HepG2 (cell line): ENCODE results near the gene CMTR2. TPM values are rescaled to one million over a fixed set of nuclear protein-coding genes. Genes with fewer than 3 reads are reported as not detected.
A peak's percentile ranks its signal among the peaks of the same experiment; 100 is the strongest.

Experiments
- ATAC-seq: fragments of 200-7000 bp; cut with Tn5 transposase; 3 replicates; pipeline ENCODE4 v1.9.1; 2020; ENCODE audit warnings: mild to moderate bottlenecking, moderate library complexity
- BruUV-seq: library from RNA; stranded (reverse); fragments of 400-500 nt; replicated peaks from 2 replicates; lab custom pipeline; 2021; lab: Mats Ljungman, UMichigan
- CTCF ChIA-PET: fragments of 300-600 bp; formaldehyde crosslinking; extraction: SDS; loops from one replicate; lab custom pipeline; 2021; ENCODE audit warnings: low total read pairs, inconsistent platforms, low intra/inter-chr PET ratio; lab: Yijun Ruan, JAX
- POLR2A ChIA-PET: fragments of 350-600 bp; sonication (Branson Sonifier 250); formaldehyde crosslinking; loops from one replicate; lab custom pipeline; 2020; ENCODE audit warnings: antibody characterized with exemption, inconsistent platforms; lab: Yijun Ruan, JAX
- DNase-seq: peaks from one replicate; pipeline ENCODE4 v3.0.0-alpha.2; 2015; ENCODE audit warnings: low spot score
- FAIRE-seq: peaks from 3 replicates; lab custom pipeline; 2011; peaks lifted over from hg19 to GRCh38; lab: Jason Lieb, UNC
- H2AFZ ChIP-seq: one replicate; pipeline ENCODE4 v1.6.1; 2011; ENCODE audit warnings: low read length, inconsistent platforms
- H3K27ac ChIP-seq: fragments of 300-600 bp; 3 replicates; pipeline ENCODE4 v1.8.0; 2011; ENCODE audit warnings: mixed run types, mild to moderate bottlenecking, mixed read lengths, low read length, inconsistent platforms; ENCODE audit not compliant: insufficient read depth; ENCODE audit errors: extremely low read length
- H3K27me3 ChIP-seq, 2 experiments: fragments of 200-600 bp in 1 of 2; 2 replicates in 1 of 2; 3 replicates in 1 of 2; pipeline versions ENCODE4 v1.6.0 to v1.8.0; 2011; ENCODE audit warnings: low read length in 2 of 2, mild to moderate bottlenecking in 2 of 2, moderate library complexity in 2 of 2, inconsistent platforms in 1 of 2; ENCODE audit not compliant: insufficient read depth in 2 of 2, control insufficient read depth in 1 of 2
- H3K36me3 ChIP-seq, 2 experiments: fragments of 200-600 bp in 1 of 2; replicated peaks in 1 of 2; 2 replicates in 1 of 2; 3 replicates in 1 of 2; pipeline versions ENCODE4 v1.5.1 to v1.8.0; 2011; ENCODE audit warnings: low read length in 2 of 2, inconsistent platforms in 1 of 2; ENCODE audit not compliant: insufficient read depth in 2 of 2, control insufficient read depth in 1 of 2
- H3K4me1 ChIP-seq: 2 replicates; pipeline ENCODE4 v1.5.1; 2012; ENCODE audit warnings: low read length, inconsistent platforms; ENCODE audit not compliant: insufficient read depth
- H3K4me2 ChIP-seq: 2 replicates; pipeline ENCODE4 v1.6.0; 2011; ENCODE audit warnings: low read depth, low read length, inconsistent platforms
- H3K4me3 ChIP-seq, 3 experiments: fragments of 200-600 bp in 1 of 3; sonication (generic), shearing (Covaris generic) in 1 of 3; replicated peaks in 1 of 3; 2 replicates each; pipeline ENCODE4 v1.5.1; 2011 to 2016; ENCODE audit warnings: low read length in 3 of 3, inconsistent platforms in 2 of 3, low read depth in 2 of 3, mild to moderate bottlenecking in 2 of 3, control low read depth in 1 of 3, mixed read lengths in 1 of 3; ENCODE audit not compliant: insufficient read depth in 1 of 3
- H3K79me2 ChIP-seq: one replicate; pipeline ENCODE4 v1.6.1; 2011; ENCODE audit warnings: low read length, inconsistent platforms; ENCODE audit not compliant: insufficient read depth
- H3K9ac ChIP-seq: 2 replicates; pipeline ENCODE4 v1.6.0; 2011; ENCODE audit warnings: mild to moderate bottlenecking, low read depth, low read length, inconsistent platforms; ENCODE audit not compliant: insufficient read depth
- H3K9me3 ChIP-seq: 2 replicates; pipeline ENCODE4 v1.5.1; 2012; ENCODE audit warnings: mild to moderate bottlenecking, low read length
- H4K20me1 ChIP-seq: 2 replicates; pipeline ENCODE4 v1.6.0; 2011; ENCODE audit warnings: inconsistent platforms, mild to moderate bottlenecking, low read length, moderate library complexity; ENCODE audit not compliant: insufficient read depth
- ATF7-NPFF ChIP-seq: sonication (generic); formaldehyde crosslinking; IDR thresholded peaks from 2 replicates; pipeline ENCODE4 v1.8.1; 2023; ENCODE audit warnings: mild to moderate bottlenecking, low read depth, missing genetic modification reagents, moderate library complexity
- FOXO4 ChIP-seq: sonication (generic); formaldehyde crosslinking; conservative IDR thresholded peaks from 2 replicates; pipeline ENCODE4 v1.8.1; 2023; ENCODE audit warnings: missing genetic modification reagents
- HNRNPK ChIP-seq: fragments of 200-400 bp; formaldehyde crosslinking; IDR thresholded peaks from 2 replicates; pipeline ENCODE4 v1.6.1; 2018; ENCODE audit warnings: low read length, low read depth, moderate library complexity, mild to moderate bottlenecking; ENCODE audit not compliant: poor library complexity, severe bottlenecking
- PHB2 ChIP-seq: fragments of 450-650 bp; IDR thresholded peaks from 2 replicates; pipeline ENCODE4 v1.6.1; 2018; ENCODE audit not compliant: partially characterized antibody
- TSC22D2 ChIP-seq: sonication (generic); formaldehyde crosslinking; IDR thresholded peaks from 2 replicates; pipeline ENCODE4 v1.5.1; 2020; ENCODE audit warnings: missing genetic modification reagents, mild to moderate bottlenecking, borderline replicate concordance
- ZNF75D ChIP-seq: sonication (generic); formaldehyde crosslinking; IDR thresholded peaks from 2 replicates; pipeline ENCODE4 v1.8.1; 2023; ENCODE audit warnings: missing genetic modification reagents, mild to moderate bottlenecking, borderline replicate concordance
- WGBS: methylation state at CpG from one replicate; pipeline ENCODE4 v1.1.6; 2017; ENCODE audit warnings: low lambda C conversion rate; 5-methylcytosine and 5-hydroxymethylcytosine counted together
- in situ Hi-C: cut with HindIII; loops from 2 replicates; pipeline ENCODE4 v1.10.0; 2017; ENCODE audit warnings: low pct_unique_long_range_greater_than_20kb; ENCODE audit not compliant: extremely low pct_ligation_motif_present
- intact Hi-C: fragments of 100-400 bp; cut with micrococcal nuclease; formaldehyde crosslinking; loops from one replicate; pipeline ENCODE4 v1.10.0; 2022; ENCODE audit not compliant: unreplicated experiment
- polyA plus RNA-seq, 8 experiments: library from polyadenylated mRNA; depleted of rRNA in 3 of 8; stranded (reverse) in 7 of 8; unstranded in 1 of 8; fragments of >200 nt; fragmentation: Illumina TruSeq in 4 of 8; extraction: Trizol in 4 of 8; gene quantifications; 2 replicates each; pipeline versions ENCODE4 v1.2.1 to v1.2.3, GENCODE V29; 2011 to 2016; ENCODE audit warnings: low read depth in 4 of 8, missing spikeins in 1 of 8, mixed read lengths in 1 of 8; ENCODE audit not compliant: insufficient read depth in 1 of 8
- total RNA-seq, 5 experiments: library from RNA; depleted of rRNA; stranded (reverse); fragments of >200 nt; fragmentation: Illumina TruSeq; extraction: Trizol; gene quantifications; 2 replicates each; pipeline ENCODE4 v1.2.3, GENCODE V29; 2016; ENCODE audit warnings: low read depth in 1 of 5
- TF ChIP-seq, protein P1 (sequence below): sonication (generic); formaldehyde crosslinking; conservative IDR thresholded peaks from 2 replicates; pipeline ENCODE4 v1.4.0; 2020; ENCODE audit warnings: missing genetic modification reagents
- TF ChIP-seq, protein P2 (sequence below): sonication (generic); formaldehyde crosslinking; IDR thresholded peaks from 2 replicates; pipeline ENCODE4 v1.4.0; 2020; ENCODE audit warnings: mild to moderate bottlenecking, missing genetic modification reagents, borderline replicate concordance
- TF ChIP-seq, protein P3 (sequence below): sonication (generic); formaldehyde crosslinking; IDR thresholded peaks from 2 replicates; pipeline ENCODE4 v1.5.0; 2020; ENCODE audit warnings: missing genetic modification reagents

CMTR2 gene
- total and polyA plus RNA-seq, 2 of the 13 experiments (the other 11 are each of a cell fraction or from before 2014, with no cell fraction given), result 15.0 to 19.9 TPM

DNA sequence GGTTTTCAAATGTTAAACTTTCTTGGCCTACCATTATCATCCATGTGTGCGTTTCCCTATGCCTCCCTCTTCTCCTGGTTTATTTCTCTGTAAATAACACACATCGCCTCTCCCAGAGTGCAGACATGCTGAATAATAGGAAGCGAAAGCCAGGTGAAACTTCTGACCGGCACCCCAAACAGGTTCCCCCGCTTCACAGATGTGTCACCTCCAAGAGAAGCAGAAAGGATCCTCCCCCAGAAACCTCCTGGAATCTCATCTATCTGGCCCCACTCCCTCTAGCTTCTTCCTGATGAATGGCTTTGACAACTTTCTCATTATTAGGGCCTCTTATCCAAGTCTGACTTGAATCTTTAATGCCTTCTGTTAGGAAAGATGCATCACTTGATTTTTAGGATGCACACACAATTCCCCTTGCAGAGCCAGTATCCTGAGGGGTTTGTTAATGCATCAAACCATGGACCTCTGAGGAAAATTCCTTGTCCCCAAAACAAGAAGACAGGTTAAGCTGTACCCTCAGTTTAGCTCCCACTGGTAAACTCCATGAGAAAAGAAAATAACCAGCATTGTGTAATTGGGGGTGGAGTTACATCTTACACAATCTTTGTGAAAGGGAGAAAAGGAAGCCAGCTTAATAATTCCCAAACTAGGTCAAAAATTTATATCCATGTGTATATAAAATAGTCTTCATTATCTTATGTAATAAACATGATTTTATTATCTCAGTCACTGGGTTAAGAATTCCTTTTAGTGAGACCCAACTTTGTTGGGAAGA lies 38.6 kb downstream of the CMTR2 start:
- no peaks in the 10 kb centered on the region for H3K4me1 ChIP-seq
- no peaks in the 10 kb centered on the region for H3K9me3 ChIP-seq
- in situ Hi-C loops (no loop called here), intact Hi-C loops (no loop called here)
- no peak overlapping the region for H2AFZ ChIP-seq
- H3K36me3 ChIP-seq, result no peaks in the 10 kb centered on the region
- H3K27ac ChIP-seq, result no peak overlapping the region
- DNase-seq (no peak), ATAC-seq (no peak), FAIRE-seq (no peak)
- 29% methylated on average over 5 of the region's 5 CpGs for WGBS
- no peak overlapping the region for H3K4me3 ChIP-seq
- no peaks in the 10 kb centered on the region for H3K79me2 ChIP-seq
- H3K9ac ChIP-seq, result no peak overlapping the region
- CTCF ChIA-PET, result no interaction called here
- POLR2A ChIA-PET, result no interaction called here
- no peaks in the 10 kb centered on the region for H4K20me1 ChIP-seq
- BruUV-seq, result no TSS peak
- H3K4me2 ChIP-seq, result no peak overlapping the region
- TF ChIP-seq, protein P1, sequence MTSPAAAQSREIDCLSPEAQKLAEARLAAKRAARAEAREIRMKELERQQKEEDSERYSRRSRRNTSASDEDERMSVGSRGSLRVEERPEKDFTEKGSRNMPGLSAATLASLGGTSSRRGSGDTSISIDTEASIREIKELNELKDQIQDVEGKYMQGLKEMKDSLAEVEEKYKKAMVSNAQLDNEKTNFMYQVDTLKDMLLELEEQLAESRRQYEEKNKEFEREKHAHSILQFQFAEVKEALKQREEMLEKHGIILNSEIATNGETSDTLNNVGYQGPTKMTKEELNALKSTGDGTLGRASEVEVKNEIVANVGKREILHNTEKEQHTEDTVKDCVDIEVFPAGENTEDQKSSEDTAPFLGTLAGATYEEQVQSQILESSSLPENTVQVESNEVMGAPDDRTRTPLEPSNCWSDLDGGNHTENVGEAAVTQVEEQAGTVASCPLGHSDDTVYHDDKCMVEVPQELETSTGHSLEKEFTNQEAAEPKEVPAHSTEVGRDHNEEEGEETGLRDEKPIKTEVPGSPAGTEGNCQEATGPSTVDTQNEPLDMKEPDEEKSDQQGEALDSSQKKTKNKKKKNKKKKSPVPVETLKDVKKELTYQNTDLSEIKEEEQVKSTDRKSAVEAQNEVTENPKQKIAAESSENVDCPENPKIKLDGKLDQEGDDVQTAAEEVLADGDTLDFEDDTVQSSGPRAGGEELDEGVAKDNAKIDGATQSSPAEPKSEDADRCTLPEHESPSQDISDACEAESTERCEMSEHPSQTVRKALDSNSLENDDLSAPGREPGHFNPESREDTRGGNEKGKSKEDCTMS (CRISPR knock-in tag), result no peak
- peaks cover 0 to 7% of the 10 kb centered on the region in 2 experiments; a peak in 2 of 5 replicates for H3K27me3 ChIP-seq

DNA sequence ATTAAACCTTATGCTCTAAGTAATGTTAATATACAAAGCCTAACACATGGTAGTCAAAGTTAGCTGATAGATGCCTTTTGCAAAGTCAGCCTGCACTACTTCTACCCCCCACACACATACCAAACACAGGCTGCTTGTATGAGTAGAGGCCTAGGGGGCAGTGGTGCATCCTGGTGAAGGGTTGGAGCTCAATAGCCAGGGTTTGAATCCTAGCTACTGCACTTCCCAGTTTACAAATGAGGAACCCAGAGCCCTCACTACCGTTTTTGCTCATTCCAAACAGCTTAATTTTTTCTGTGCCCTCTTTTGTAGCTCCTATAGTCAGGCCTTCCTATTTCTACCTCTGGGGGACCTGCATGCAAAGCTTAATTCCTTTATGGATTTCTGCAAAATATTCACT lies 39.8 kb downstream of the CMTR2 start:
- Histone ChIP-seq H3K4me3 (no peak overlapping the region), H3K79me2 (no peaks in the 10 kb centered on the region), H3K27ac (no peak overlapping the region), H2AFZ (no peak overlapping the region), H3K36me3 (no peaks in the 10 kb centered on the region), H3K9ac (no peak overlapping the region), H3K9me3 (no peaks in the 10 kb centered on the region), H3K4me2 (no peak overlapping the region), H3K27me3 (peaks cover 0 to 4% of the 10 kb centered on the region in 2 experiments; a peak in 2 of 5 replicates), H4K20me1 (no peaks in the 10 kb centered on the region), H3K4me1 (no peaks in the 10 kb centered on the region)
- no peak for DNase-seq
- ChIA-PET POLR2A (no interaction called here), CTCF (no interaction called here)
- no TSS peak for BruUV-seq
- in situ Hi-C loops, result no loop called here
- FAIRE-seq, result peak; percentile 18
- peak; percentile 74 for ATAC-seq
- 0% methylated on average over 1 of the region's 1 CpG for WGBS
- intact Hi-C loops, result no loop called here
- TF ChIP-seq, protein P2, sequence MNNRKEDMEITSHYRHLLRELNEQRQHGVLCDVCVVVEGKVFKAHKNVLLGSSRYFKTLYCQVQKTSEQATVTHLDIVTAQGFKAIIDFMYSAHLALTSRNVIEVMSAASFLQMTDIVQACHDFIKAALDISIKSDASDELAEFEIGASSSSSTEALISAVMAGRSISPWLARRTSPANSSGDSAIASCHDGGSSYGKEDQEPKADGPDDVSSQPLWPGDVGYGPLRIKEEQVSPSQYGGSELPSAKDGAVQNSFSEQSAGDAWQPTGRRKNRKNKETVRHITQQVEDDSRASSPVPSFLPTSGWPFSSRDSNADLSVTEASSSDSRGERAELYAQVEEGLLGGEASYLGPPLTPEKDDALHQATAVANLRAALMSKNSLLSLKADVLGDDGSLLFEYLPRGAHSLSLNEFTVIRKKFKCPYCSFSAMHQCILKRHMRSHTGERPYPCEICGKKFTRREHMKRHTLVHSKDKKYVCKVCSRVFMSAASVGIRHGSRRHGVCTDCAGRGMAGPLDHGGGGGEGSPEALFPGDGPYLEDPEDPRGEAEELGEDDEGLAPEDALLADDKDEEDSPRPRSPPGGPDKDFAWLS (CRISPR knock-in tag), result no peak
- TF ChIP-seq PHB2 (no peak), FOXO4 (CRISPR knock-in tag) (no peak), TSC22D2 (CRISPR knock-in tag) (no peak), ATF7-NPFF (CRISPR knock-in tag) (no peak), ZNF75D (no peak), HNRNPK (no peak)
- TF ChIP-seq, protein P3, sequence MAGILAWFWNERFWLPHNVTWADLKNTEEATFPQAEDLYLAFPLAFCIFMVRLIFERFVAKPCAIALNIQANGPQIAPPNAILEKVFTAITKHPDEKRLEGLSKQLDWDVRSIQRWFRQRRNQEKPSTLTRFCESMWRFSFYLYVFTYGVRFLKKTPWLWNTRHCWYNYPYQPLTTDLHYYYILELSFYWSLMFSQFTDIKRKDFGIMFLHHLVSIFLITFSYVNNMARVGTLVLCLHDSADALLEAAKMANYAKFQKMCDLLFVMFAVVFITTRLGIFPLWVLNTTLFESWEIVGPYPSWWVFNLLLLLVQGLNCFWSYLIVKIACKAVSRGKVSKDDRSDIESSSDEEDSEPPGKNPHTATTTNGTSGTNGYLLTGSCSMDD (CRISPR knock-in tag), result no peak
